Measurements from ENCODE around the gene ZAR1.
A peak's percentile ranks its signal among the peaks of the same experiment; 100 is the strongest.

- TF ChIP-seq CTCF (IDR thresholded peaks at IDR 0.05; ENCODE audit: poor library complexity): no peak
- TF ChIP-seq EZH2 (IDR thresholded peaks at IDR 0.05; ENCODE audit: borderline replicate concordance): peak; percentile 55
These were observed 845 bp downstream of the ZAR1 start for GRCh38 chr4:48490680-48491513.

Data from hepatocyte (in vitro differentiated cells).